GM23338 (cell line): ENCODE measurements around the gene PLEKHG4. TPM values are rescaled to one million over a fixed set of nuclear protein-coding genes. Genes with fewer than 3 reads are reported as not detected.

ENCODE experiments used
- ATAC-seq: fragments of 200-7000 bp; cut with Tn5 transposase; 3 replicates; pipeline ENCODE4 v1.9.1; 2020
- DNase-seq: peaks from one replicate; pipeline ENCODE4 v3.0.0-alpha.2; 2015; ENCODE audit warnings: low spot score
- H2AFZ ChIP-seq: fragments of 200-600 bp; sonication (generic); 2 replicates; pipeline ENCODE4 v1.8.0; 2016; ENCODE audit warnings: antibody characterized with exemption, mild to moderate bottlenecking, moderate library complexity
- H3F3A ChIP-seq: fragments of 200-600 bp; sonication (generic); replicated peaks from 2 replicates; pipeline ENCODE4 v1.8.0; 2017; ENCODE audit warnings: antibody characterized with exemption, mixed run types, low read depth
- H3K27ac ChIP-seq: fragments of 200-600 bp; sonication (generic); 2 replicates; pipeline ENCODE4 v1.6.1; 2016; ENCODE audit warnings: low read depth
- H3K27me3 ChIP-seq: fragments of 200-600 bp; sonication (generic); 2 replicates; pipeline ENCODE4 v1.8.0; 2016; ENCODE audit warnings: mild to moderate bottlenecking, mixed run types, moderate library complexity; ENCODE audit not compliant: insufficient read depth
- H3K36me3 ChIP-seq: fragments of 200-600 bp; sonication (generic); 2 replicates; pipeline ENCODE4 v1.8.0; 2016; ENCODE audit warnings: mild to moderate bottlenecking; ENCODE audit not compliant: insufficient read depth
- H3K4me1 ChIP-seq: fragments of 200-600 bp; sonication (generic); 2 replicates; pipeline ENCODE4 v1.8.0; 2016; ENCODE audit warnings: mild to moderate bottlenecking, moderate library complexity; ENCODE audit not compliant: insufficient read depth
- H3K4me2 ChIP-seq: fragments of 200-600 bp; sonication (generic); 2 replicates; pipeline ENCODE4 v1.7.1; 2017; ENCODE audit warnings: mixed run types
- H3K4me3 ChIP-seq: fragments of 200-600 bp; sonication (generic); 2 replicates; pipeline ENCODE4 v1.6.1; 2016; ENCODE audit warnings: mixed run types
- H3K79me2 ChIP-seq: fragments of 200-600 bp; sonication (generic); replicated peaks from 2 replicates; pipeline ENCODE4 v1.8.0; 2017; ENCODE audit warnings: mild to moderate bottlenecking; ENCODE audit not compliant: insufficient read depth
- H3K9me2 ChIP-seq: fragments of 200-600 bp; sonication (generic); 2 replicates; pipeline ENCODE4 v1.8.0; 2017; ENCODE audit not compliant: insufficient read depth
- H4K20me1 ChIP-seq: fragments of 200-600 bp; sonication (generic); replicated peaks from 2 replicates; pipeline ENCODE4 v1.8.0; 2017; ENCODE audit warnings: mild to moderate bottlenecking; ENCODE audit not compliant: insufficient read depth
- H3K27ac Mint-ChIP-seq: 2 replicates; pipeline ENCODE4 v1.8.0; 2020; ENCODE audit warnings: inconsistent platforms, mild to moderate bottlenecking, moderate library complexity, mixed read lengths
- H3K27me3 Mint-ChIP-seq: 3 replicates; pipeline ENCODE4 v1.8.0; 2022; ENCODE audit warnings: low read depth, mild to moderate bottlenecking, moderate library complexity, mixed read lengths, inconsistent platforms; ENCODE audit not compliant: insufficient read depth, poor library complexity
- H3K36me3 Mint-ChIP-seq: 3 replicates; pipeline ENCODE4 v1.8.0; 2021; ENCODE audit warnings: low read depth, mild to moderate bottlenecking, inconsistent platforms, moderate library complexity, mixed read lengths
- H3K4me1 Mint-ChIP-seq: 3 replicates; pipeline ENCODE4 v1.8.0; 2020; ENCODE audit warnings: mild to moderate bottlenecking, inconsistent platforms, mixed read lengths
- H3K4me3 Mint-ChIP-seq: 3 replicates; pipeline ENCODE4 v1.8.0; 2021; ENCODE audit warnings: moderate library complexity, mild to moderate bottlenecking, inconsistent platforms, mixed read lengths
- H3K9me3 Mint-ChIP-seq: 3 replicates; pipeline ENCODE4 v1.8.0; 2020; ENCODE audit warnings: moderate library complexity, mild to moderate bottlenecking, inconsistent platforms, mixed read lengths
- CREB1 ChIP-seq: fragments of 250-450 bp; sonication (Bioruptor Pico); IDR thresholded peaks from 2 replicates; pipeline ENCODE4 v1.5.0; 2020; ENCODE audit warnings: low read depth, mild to moderate bottlenecking, moderate library complexity
- EZH2 ChIP-seq: fragments of 200-600 bp; sonication (generic); IDR thresholded peaks from one replicate; pipeline ENCODE4 v1.8.0; 2017; ENCODE audit warnings: antibody characterized with exemption, mild to moderate bottlenecking, low read depth; ENCODE audit not compliant: unreplicated experiment
- EZH2phosphoT487 ChIP-seq: fragments of 200-600 bp; sonication (generic); IDR thresholded peaks from one replicate; pipeline ENCODE4 v1.8.1; 2018; ENCODE audit warnings: antibody characterized with exemption; ENCODE audit not compliant: unreplicated experiment
- JUNB ChIP-seq: IDR thresholded peaks from one replicate; pipeline ENCODE4 v1.6.1; 2016; ENCODE audit warnings: antibody characterized with exemption; ENCODE audit not compliant: unreplicated experiment
- REST ChIP-seq: IDR thresholded peaks from one replicate; pipeline ENCODE4 v1.6.1; 2018; ENCODE audit warnings: antibody characterized with exemption; ENCODE audit not compliant: unreplicated experiment
- STAT1 ChIP-seq: IDR thresholded peaks from one replicate; pipeline ENCODE4 v1.6.1; 2016; ENCODE audit warnings: antibody characterized with exemption; ENCODE audit not compliant: unreplicated experiment
- ZNF114 ChIP-seq: fragments of 250-450 bp; sonication (Bioruptor Pico); IDR thresholded peaks from 2 replicates; pipeline ENCODE4 v1.5.0; 2020; ENCODE audit warnings: mild to moderate bottlenecking, moderate library complexity
- ZNF331 ChIP-seq: fragments of 250-450 bp; sonication (Bioruptor Pico); IDR thresholded peaks from 2 replicates; pipeline ENCODE4 v1.5.0; 2020; ENCODE audit warnings: low read depth, mild to moderate bottlenecking, moderate library complexity
- ZNF462 ChIP-seq: fragments of 250-450 bp; sonication (Bioruptor Pico); IDR thresholded peaks from 2 replicates; pipeline ENCODE4 v1.5.0; 2020; ENCODE audit warnings: mild to moderate bottlenecking, moderate library complexity
- polyA plus RNA-seq: library from polyadenylated mRNA; unstranded; fragments of >200 nt; fragmentation: Nextera tagmentation; extraction: Ambion mirVana; gene quantifications from 2 replicates; pipeline ENCODE4 v1.2.1, GENCODE V29; 2016
- total RNA-seq: library from RNA; depleted of rRNA; stranded (reverse); fragments of >200 nt; shearing (Covaris generic); gene quantifications from 2 replicates; pipeline ENCODE4 v1.2.3, GENCODE V29; 2014

The PLEKHG4 gene
- total and polyA plus RNA-seq, 2 experiments from 2014 or later: 3.2 to 10.3 TPM

GRCh38 chr16:67302970-67303369, 23.6 kb downstream of the PLEKHG4 start:
- peak; percentile 34 for DNase-seq
- H3K4me1 ChIP-seq: no peaks in the 10 kb centered on the region
- ATAC-seq: peak; percentile 71
- Mint-ChIP-seq H3K36me3 (no peaks in the 10 kb centered on the region), H3K4me1 (no peaks in the 10 kb centered on the region), H3K27ac (no peak overlapping the region), H3K27me3 (peaks cover 18% of the 10 kb centered on the region), H3K9me3 (no peaks in the 10 kb centered on the region; the same call in 2 of the 3 replicates), H3K4me3 (no peak overlapping the region)
- no peaks in the 10 kb centered on the region; the same call in 1 of the 2 replicates for H4K20me1 ChIP-seq
- no peak overlapping the region for H3K4me2 ChIP-seq
- H3K27me3 ChIP-seq: no peaks in the 10 kb centered on the region
- H3K36me3 ChIP-seq: no peaks in the 10 kb centered on the region
- no peak overlapping the region for H2AFZ ChIP-seq
- H3K79me2 ChIP-seq: no peaks in the 10 kb centered on the region
- H3F3A ChIP-seq: no peaks in the 10 kb centered on the region
- H3K27ac ChIP-seq: no peak overlapping the region
- TF ChIP-seq CREB1 (CRISPR knock-in tag) (no peak), EZH2phosphoT487 (no peak), ZNF462 (CRISPR knock-in tag) (no peak), STAT1 (no peak), EZH2 (no peak), ZNF114 (CRISPR knock-in tag) (no peak), JUNB (no peak), ZNF331 (CRISPR knock-in tag) (no peak), REST (no peak)
- H3K4me3 ChIP-seq: no peak overlapping the region
- no peaks in the 10 kb centered on the region for H3K9me2 ChIP-seq
